GM19463 (cell line): Measurements from ENCODE around the gene MDC1.

Experiments used
- ATAC-seq: cut with Tn5 transposase; IDR thresholded peaks from one replicate; pipeline ENCODE4 v1.9.1; 2021; ENCODE audit warnings: mild to moderate bottlenecking, moderate library complexity; ENCODE audit not compliant: unreplicated experiment

MDC1 gene

DNA sequence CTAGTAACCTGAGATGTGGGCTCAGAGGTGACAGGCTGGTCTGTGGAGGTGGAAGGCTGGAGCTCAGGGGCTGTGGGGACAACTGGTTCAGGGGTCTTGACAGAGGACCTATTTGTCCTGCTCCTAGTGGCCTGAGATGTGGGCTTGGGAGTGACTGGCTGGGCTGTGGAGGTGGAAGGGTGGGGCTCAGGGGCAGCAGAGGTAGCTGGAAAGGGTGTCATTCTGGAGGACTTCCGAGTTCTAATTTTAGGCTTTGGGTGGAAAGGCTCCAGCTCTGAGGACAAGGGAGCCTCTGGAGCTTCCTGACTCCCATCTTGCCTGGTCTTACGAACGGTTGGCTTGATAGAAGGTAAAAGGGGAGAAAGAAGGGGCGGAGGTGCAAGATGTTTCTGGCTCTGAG lies 11.5 kb downstream of the MDC1 start:
- no peak for ATAC-seq

DNA sequence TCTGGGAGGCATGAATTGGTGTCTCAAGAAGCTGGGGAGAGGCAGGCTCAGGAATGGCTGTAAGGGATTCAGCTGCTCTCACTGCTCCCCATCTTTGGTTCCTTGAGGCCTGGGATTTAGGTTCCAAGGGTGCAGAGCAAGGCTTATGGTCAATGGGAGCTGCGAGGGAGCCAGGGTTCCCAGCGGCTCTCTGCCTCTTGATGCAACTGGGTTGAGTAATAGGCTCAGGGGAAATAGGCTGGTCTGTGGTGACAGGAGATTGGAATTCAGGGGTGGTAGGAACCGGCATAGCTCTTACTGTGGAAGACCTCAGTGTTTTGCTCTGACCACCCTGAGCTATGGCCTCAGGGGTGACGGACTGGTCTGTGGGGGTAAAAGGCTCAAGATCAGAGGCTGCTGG lies 13.3 kb downstream of the MDC1 start:
- no peak for ATAC-seq

DNA sequence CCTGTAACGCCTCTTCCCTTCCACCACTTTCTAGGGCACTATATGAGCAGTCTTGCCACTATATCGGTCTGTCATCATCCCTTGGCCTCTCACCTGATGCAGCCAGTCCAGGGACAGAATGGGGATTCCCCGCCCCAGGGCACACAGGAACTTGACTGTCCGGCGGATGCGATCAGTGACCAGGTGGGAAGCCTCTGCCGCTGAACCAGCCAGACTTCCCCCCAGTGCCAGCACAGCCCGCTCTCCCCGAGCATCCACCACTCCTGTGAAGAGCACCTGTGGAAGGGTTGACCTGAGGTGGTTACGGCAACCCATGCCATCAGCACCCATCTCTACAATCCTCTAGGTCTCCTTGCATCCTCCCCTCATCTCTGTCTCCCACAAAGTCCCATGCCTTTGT lies 14.1 kb downstream of the MDC1 start:
- ATAC-seq: no peak

DNA sequence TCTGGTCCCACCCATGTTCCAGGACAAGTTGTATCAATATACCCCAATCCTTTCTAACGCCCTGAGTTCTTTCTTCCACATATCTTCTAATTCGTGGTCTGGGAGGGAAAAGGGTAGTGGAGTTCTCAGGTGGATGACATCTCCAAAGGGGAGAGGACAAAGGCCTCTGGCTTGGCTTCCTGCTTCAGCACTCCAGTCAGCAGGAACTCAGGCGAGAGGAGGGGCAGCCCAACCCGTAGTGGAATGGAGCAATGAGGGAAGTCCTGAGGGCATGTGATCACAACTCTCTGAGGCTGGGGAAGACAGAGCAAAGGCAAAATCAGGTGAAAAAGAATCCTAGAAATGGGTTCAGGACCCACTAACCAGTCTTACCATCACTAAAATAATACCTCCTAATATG lies 16.7 kb downstream of the MDC1 start:
- ATAC-seq: no peak

- ATAC-seq: no peak
Measured at GRCh38 chr6:30696432-30696831, 20.6 kb downstream of the MDC1 start.

DNA sequence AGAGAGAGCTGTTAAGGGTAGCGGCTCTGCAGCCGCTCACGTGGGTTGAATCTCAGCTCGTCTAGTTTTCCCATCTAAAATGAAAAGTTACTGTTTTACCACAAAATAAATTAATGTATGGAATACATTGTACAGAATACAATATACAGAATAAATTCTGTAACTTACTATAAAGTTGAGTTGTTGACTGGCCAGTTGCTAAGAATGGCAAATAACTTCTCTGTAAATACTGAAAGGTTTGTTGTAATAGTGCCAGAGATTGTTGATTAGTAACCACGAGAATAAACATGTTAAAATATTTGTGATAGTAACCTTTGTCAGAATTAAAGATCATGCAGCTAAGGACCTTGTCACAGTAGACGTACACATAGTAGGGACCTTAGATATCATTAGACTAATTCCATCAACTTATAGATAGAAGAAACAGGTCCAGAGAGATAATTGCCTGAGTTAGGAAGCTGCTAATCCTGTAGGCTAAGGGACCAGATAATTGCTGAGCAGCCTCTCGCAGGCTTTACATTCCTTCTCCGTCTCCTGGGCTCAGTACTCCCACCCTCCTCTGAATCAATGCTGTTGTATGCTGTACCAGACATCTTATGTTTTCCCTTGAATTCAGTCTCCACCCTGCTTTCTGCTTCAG lies 25.8 kb downstream of the MDC1 start:
- ATAC-seq: no peak

DNA sequence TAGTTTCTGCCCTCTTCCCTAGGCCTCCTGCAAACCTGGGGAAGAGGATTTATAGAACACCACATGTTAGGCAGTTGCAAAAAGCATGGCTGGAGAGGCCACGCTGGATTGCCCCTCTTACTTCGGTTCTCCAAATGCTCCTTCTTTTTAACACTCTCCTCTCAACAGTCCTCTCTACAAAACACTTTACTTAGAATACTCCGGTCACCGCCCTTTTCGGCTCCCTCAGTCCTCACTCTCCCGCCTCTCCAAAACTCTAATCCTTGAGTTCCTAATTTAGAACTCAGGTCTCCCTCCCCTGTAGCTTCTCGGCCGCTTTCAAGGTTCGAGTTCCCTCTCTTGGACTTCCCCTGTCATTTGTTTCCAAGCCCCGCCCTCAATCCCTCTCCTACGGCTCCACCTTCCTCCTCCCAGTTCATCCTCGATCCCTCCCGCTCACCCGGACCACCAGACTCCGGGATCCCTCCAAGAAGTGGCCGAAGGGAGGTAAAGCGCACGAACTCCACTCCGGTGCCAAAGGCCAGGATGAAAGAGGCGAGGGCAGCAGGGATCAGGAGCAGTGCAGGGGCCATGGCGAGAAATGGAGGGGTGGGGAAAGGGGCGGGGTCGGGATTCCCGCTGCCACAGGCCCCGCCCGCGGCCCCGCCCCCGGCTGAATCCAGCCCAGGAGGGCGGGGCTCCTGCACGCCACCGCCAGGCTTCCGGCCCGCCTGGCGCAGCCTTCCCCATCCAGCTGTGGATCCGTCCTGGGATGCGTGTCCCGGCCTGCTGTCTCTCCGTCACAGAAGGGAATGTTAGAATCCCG lies 26.5 kb downstream of the MDC1 start, which contains the start of gene NRM:
Gene NRM, minus strand, starts transcription at position 582 of the 805 bp plus-strand sequence. Its CDS starts 10 bp downstream, at position 572.
- ATAC-seq: peak; percentile 29

- no peak for ATAC-seq
Measured at GRCh38 chr6:30689985-30690384, 27.1 kb downstream of the MDC1 start.

GRCh38 chr6:30689022-30689865 lies 27.8 kb downstream of the MDC1 start:
- ATAC-seq: no peak

GRCh38 chr6:30688569-30688968 lies 28.5 kb downstream of the MDC1 start:
- no peak for ATAC-seq

DNA sequence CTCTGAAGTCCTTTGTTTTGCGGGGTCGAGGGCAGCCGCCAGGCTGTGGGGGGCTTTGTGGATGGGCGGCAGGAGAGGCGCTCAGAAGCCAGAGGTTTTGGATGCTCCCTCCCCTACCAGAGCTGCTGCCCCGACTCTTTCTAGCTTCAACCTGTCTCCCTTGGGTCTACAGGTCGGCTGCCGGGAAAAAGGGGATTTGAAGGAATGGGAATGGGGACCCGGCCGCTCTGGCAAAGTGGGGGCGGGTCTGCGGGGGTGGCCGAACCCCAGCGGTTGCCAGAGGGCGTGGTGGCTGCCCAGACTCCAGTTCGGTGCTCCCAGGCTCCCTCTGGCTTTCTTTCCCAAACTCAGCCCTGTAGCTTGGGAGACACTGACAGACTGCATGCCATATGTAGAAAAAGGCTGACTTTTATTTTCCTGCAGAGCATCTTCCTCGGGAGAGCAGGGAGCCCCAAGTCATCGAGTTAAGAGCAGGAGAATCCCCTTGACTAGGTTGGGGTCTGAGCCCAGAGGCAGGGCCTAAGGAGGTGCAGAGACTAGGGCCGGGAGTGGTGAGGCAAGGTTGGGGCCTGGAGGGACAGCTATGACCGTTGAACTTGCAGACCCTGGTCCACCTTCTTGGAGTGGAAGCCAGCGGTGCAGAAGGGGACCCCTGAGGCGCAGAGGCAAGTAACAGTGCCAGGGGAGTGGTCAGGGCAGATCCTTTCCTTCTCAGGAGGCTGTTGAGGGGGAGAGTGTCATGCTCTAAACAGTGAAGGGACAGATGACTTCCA lies 29.2 kb downstream of the MDC1 start:
- ATAC-seq: no peak

DNA sequence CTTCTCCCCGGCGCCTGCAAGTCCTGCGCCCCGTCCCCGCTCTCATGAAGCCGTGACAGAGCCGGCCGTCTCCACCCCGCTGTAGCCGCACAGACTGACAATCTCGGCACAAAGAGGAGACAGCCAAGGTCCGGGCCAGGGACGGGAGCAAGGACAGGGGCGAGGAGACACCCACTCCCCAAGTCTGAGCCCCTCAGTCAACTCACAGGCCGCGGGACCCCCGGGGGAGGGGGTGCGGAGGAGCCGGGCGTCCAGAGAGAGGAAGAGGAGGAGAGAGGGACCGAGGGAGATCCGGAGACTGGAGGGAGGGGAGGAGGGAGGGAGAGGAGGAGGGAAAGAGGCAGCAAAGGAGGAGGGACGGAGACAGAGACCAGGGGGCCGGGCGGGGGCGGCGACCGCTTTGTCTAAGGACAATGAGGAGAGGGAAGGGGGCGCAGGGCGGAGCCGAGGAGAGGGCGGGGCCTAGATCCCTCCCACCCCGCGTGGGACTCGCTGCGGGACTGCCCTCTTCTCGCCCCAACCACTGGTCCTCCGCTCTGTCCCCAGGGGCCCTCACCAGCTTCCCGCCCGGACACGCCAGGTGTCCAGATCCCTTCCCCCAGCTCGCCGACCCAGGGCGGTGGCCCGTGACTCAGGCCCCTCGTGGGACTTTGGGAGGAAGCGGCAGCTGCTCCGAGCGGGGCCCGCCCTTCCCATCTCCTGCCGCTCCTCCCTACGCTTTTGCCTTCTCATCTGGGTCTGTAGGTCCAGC lies 30.0 kb downstream of the MDC1 start:
- peak; percentile 48 for ATAC-seq

- no peak for ATAC-seq
Measured at GRCh38 chr6:30686009-30686907, 30.8 kb downstream of the MDC1 start, which contains the start of gene PPP1R18. PPP1R18 (minus strand) TSS chr6:30686645; CDS start chr6:30686018, 627 bp downstream.

DNA sequence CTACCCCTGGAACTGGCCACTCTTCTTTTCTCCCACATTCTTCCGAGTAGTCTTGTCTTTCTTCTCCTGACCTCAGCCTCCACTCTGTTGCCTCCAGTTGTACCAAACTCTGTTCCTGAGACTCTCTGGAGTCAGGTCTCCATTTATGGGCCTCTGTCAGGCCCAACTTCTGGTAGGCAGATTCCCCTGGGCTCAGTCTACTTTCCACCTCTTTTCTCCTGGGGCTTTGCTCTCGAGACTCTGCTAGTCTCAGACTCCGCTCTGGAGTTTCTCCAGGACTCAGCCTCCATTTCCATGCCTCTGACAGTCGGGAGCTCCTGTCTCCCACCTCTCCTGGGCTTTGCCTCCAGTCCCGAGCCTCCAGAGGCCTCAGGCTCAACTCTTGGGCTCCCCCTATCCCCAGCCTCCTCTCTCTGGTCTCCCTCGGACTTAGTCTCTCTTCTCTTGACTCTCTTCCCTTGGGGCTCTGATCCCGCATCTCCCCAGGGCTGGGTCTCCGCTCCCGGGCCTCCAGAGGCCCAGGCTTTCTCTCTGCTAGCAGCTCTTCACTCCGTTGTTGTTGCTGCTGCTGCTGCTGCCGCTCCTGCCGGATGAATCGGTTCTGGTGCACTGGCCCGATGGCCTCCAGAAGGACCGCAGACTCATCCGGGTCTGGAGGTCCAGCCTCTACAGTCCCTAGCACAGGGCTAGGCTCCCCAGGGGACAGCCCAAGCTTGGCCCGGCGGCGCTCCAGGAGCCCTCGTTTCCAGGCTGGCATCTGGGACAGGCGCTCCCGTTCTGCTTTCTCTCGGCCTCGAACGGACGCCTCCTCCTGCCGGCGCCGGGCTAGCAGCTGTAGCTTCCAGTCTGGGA lies 31.7 kb downstream of the MDC1 start:
- no peak for ATAC-seq

- no peak for ATAC-seq
Measured at GRCh38 chr6:30684386-30685156, 32.5 kb downstream of the MDC1 start.

DNA sequence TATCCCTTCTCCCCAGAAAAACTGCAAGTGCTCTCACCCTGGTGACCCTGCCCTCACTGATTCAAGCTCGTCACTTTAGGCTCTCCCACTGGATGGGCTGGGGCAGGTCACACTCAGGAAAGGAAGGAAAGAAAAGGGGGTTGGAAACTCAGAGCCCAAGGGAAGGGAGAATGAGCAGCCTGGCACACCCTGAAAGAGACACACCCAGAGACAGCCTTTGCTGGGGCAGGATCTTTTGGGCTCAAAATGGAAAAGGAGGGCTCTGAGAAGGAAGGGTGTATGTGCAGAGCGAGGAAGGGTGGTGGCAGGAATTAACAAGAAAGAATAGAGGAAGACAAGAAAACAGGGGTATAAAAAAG lies 33.1 kb downstream of the MDC1 start:
- no peak for ATAC-seq
